HepG2 (cell line): ENCODE measurements around the gene TUBB4B. TPM values are rescaled to one million over a fixed set of nuclear protein-coding genes. Genes with fewer than 3 reads are reported as not detected.
A peak's percentile ranks its signal among the peaks of the same experiment; 100 is the strongest.

Source experiments
- ATF4 ChIP-seq, 2 experiments: fragments of 450-650 bp in 1 of 2; sonication (generic) in 1 of 2; formaldehyde crosslinking; IDR thresholded peaks; 2 replicates each; pipeline versions ENCODE4 v1.5.0 to v1.8.0; 2020 to 2022; ENCODE audit warnings: mild to moderate bottlenecking in 1 of 2, missing genetic modification reagents in 1 of 2
- GPN1 ChIP-seq: sonication (generic); formaldehyde crosslinking; IDR thresholded peaks from 2 replicates; pipeline ENCODE4 v1.5.1; 2020; ENCODE audit warnings: missing genetic modification reagents, borderline replicate concordance
- HES4 ChIP-seq: sonication (generic); formaldehyde crosslinking; IDR thresholded peaks from 2 replicates; pipeline ENCODE4 v1.9.0; 2021; ENCODE audit warnings: mild to moderate bottlenecking, missing genetic modification reagents, borderline replicate concordance
- HMG20A ChIP-seq: IDR thresholded peaks from 2 replicates; pipeline ENCODE4 v1.6.1; 2016; ENCODE audit warnings: borderline replicate concordance
- MAZ ChIP-seq, 2 experiments: sonication (generic) in 1 of 2; formaldehyde crosslinking in 1 of 2; IDR thresholded peaks; 2 replicates each; pipeline versions ENCODE4 v1.5.0 to v1.6.1; 2012 to 2020; ENCODE audit warnings: low read depth in 2 of 2, mild to moderate bottlenecking in 2 of 2, borderline replicate concordance in 1 of 2, improper control_type of control experiment in 1 of 2, low read length in 1 of 2, missing genetic modification reagents in 1 of 2, moderate library complexity in 1 of 2
- NFKB2 ChIP-seq: sonication (generic); formaldehyde crosslinking; IDR thresholded peaks from 2 replicates; pipeline ENCODE4 v1.4.0; 2020; ENCODE audit warnings: missing genetic modification reagents, borderline replicate concordance
- PHF8 ChIP-seq: sonication (generic); formaldehyde crosslinking; IDR thresholded peaks from 2 replicates; pipeline ENCODE4 v1.5.0; 2020; ENCODE audit warnings: missing genetic modification reagents
- SETDB1 ChIP-seq: sonication (generic); formaldehyde crosslinking; IDR thresholded peaks from 2 replicates; pipeline ENCODE4 v1.5.1; 2020; ENCODE audit warnings: missing genetic modification reagents, mild to moderate bottlenecking, borderline replicate concordance
- SIN3A ChIP-seq: IDR thresholded peaks from 2 replicates; pipeline ENCODE4 v1.6.1; 2011; ENCODE audit warnings: low read depth, mild to moderate bottlenecking, control low read depth, low read length, borderline replicate concordance
- SMARCC2 ChIP-seq: fragments of 450-650 bp; IDR thresholded peaks from 2 replicates; pipeline ENCODE4 v1.6.1; 2017; ENCODE audit warnings: antibody characterized with exemption, mild to moderate bottlenecking
- TSC22D2 ChIP-seq: sonication (generic); formaldehyde crosslinking; IDR thresholded peaks from 2 replicates; pipeline ENCODE4 v1.5.1; 2020; ENCODE audit warnings: missing genetic modification reagents, mild to moderate bottlenecking, borderline replicate concordance
- YY1 ChIP-seq: IDR thresholded peaks from 2 replicates; pipeline ENCODE4 v1.6.1; 2011; ENCODE audit warnings: low read length, low read depth, moderate library complexity, mild to moderate bottlenecking; ENCODE audit not compliant: insufficient read depth, insufficient replicate concordance
- ZBTB10 ChIP-seq: sonication (generic); formaldehyde crosslinking; IDR thresholded peaks from 2 replicates; pipeline ENCODE4 v1.4.0; 2020; ENCODE audit warnings: missing genetic modification reagents, borderline replicate concordance
- ZBTB34 ChIP-seq: sonication (generic); formaldehyde crosslinking; IDR thresholded peaks from 2 replicates; pipeline ENCODE4 v1.8.0; 2022; ENCODE audit warnings: mild to moderate bottlenecking, missing genetic modification reagents
- ZBTB8A ChIP-seq: sonication (generic); formaldehyde crosslinking; IDR thresholded peaks from 2 replicates; pipeline ENCODE4 v1.4.0; 2020; ENCODE audit warnings: mild to moderate bottlenecking, low read depth, missing genetic modification reagents, borderline replicate concordance
- ZNF264 ChIP-seq: sonication (generic); formaldehyde crosslinking; IDR thresholded peaks from 2 replicates; pipeline ENCODE4 v1.4.0; 2020; ENCODE audit warnings: missing genetic modification reagents
- ZNF317 ChIP-seq: sonication (generic); formaldehyde crosslinking; IDR thresholded peaks from 2 replicates; pipeline ENCODE4 v1.5.0; 2020; ENCODE audit warnings: mild to moderate bottlenecking, missing genetic modification reagents
- ZNF331 ChIP-seq: sonication (generic); formaldehyde crosslinking; IDR thresholded peaks from 2 replicates; pipeline ENCODE4 v1.4.0; 2020; ENCODE audit warnings: missing genetic modification reagents
- ZNF382 ChIP-seq: sonication (generic); formaldehyde crosslinking; IDR thresholded peaks from 2 replicates; pipeline ENCODE4 v1.5.0; 2020; ENCODE audit warnings: missing genetic modification reagents, mild to moderate bottlenecking, borderline replicate concordance
- ZNF512 ChIP-seq: sonication (generic); formaldehyde crosslinking; IDR thresholded peaks from 2 replicates; pipeline ENCODE4 v1.4.0; 2020; ENCODE audit warnings: mild to moderate bottlenecking, missing genetic modification reagents
- ZSCAN22 ChIP-seq: sonication (generic); formaldehyde crosslinking; IDR thresholded peaks from 2 replicates; pipeline ENCODE4 v1.4.0; 2020; ENCODE audit warnings: mild to moderate bottlenecking, missing genetic modification reagents
- polyA plus RNA-seq, 8 experiments: library from polyadenylated mRNA; depleted of rRNA in 3 of 8; stranded (reverse) in 7 of 8; unstranded in 1 of 8; fragments of >200 nt; fragmentation: Illumina TruSeq in 4 of 8; extraction: Trizol in 4 of 8; gene quantifications; 2 replicates each; pipeline versions ENCODE4 v1.2.1 to v1.2.3, GENCODE V29; 2011 to 2016; ENCODE audit warnings: low read depth in 4 of 8, missing spikeins in 1 of 8, mixed read lengths in 1 of 8; ENCODE audit not compliant: insufficient read depth in 1 of 8
- total RNA-seq, 5 experiments: library from RNA; depleted of rRNA; stranded (reverse); fragments of >200 nt; fragmentation: Illumina TruSeq; extraction: Trizol; gene quantifications; 2 replicates each; pipeline ENCODE4 v1.2.3, GENCODE V29; 2016; ENCODE audit warnings: low read depth in 1 of 5

TUBB4B gene
- total and polyA plus RNA-seq, 2 of the 13 experiments (the other 11 are each of a cell fraction or from before 2014, with no cell fraction given): 182 to 412 TPM

- TF ChIP-seq ZBTB34 (CRISPR knock-in tag) (no peak), ZNF317 (CRISPR knock-in tag) (no peak), ZNF382 (CRISPR knock-in tag) (no peak), ZNF264 (CRISPR knock-in tag) (no peak), NFKB2 (peak; percentile 39; the same call in 1 of the 2 replicates), ZBTB10 (CRISPR knock-in tag) (0 out of 2 replicates have a peak, but pooled peaks have one; percentile 4), GPN1 (CRISPR knock-in tag) (no peak; the same call in 1 of the 2 replicates), HES4 (CRISPR knock-in tag) (no peak), ZNF331 (CRISPR knock-in tag) (0 out of 2 replicates have a peak, but pooled peaks have one; percentile 1), ZNF512 (CRISPR knock-in tag) (no peak), YY1 (peak; percentile 84), HMG20A (CRISPR knock-in tag) (no peak), SETDB1 (CRISPR knock-in tag) (no peak), TSC22D2 (CRISPR knock-in tag) (no peak), ZSCAN22 (no peak), ZBTB8A (CRISPR knock-in tag) (no peak), MAZ (IDR thresholded peaks at IDR 0.05; ENCODE audit: borderline replicate concordance, low read depth, low read length) (0 out of 2 replicates have a peak, but pooled peaks have one; percentile 59), MAZ (CRISPR knock-in tag; IDR thresholded peaks at IDR 0.05; ENCODE audit: low read depth) (no peak), SMARCC2 (no peak), SIN3A (peak; percentile 70; the same call in 1 of the 2 replicates), ATF4 (CRISPR knock-in tag; IDR thresholded peaks at IDR 0.05) (peak in 1 of 2 experiments; percentile 60; a peak in 1 of 4 replicates), PHF8 (peak; percentile 23; the same call in 1 of the 2 replicates)
Observed at GRCh38 chr9:137254624-137255447, 13.7 kb downstream of the TUBB4B start, which contains the start of gene NELFB (continued).
